OCI-LY3 (cell line): ENCODE data around the gene CISD1.

Experiments used
- EZH2phosphoT487 ChIP-seq: fragments of 200-600 bp; shearing (Covaris generic); IDR thresholded peaks from 2 replicates; pipeline ENCODE4 v1.6.1; 2018; ENCODE audit warnings: antibody characterized with exemption, mixed run types, low read depth
- TF ChIP-seq, protein P1 (sequence below): fragments of 200-600, 300-600 bp; sonication (generic); IDR thresholded peaks from 2 replicates; pipeline ENCODE4 v1.5.1; 2014; ENCODE audit warnings: antibody characterized with exemption, low read length, low read depth

GRCh38 chr10:58335306-58336005, 66.5 kb downstream of the CISD1 start:
- TF ChIP-seq, protein P1, sequence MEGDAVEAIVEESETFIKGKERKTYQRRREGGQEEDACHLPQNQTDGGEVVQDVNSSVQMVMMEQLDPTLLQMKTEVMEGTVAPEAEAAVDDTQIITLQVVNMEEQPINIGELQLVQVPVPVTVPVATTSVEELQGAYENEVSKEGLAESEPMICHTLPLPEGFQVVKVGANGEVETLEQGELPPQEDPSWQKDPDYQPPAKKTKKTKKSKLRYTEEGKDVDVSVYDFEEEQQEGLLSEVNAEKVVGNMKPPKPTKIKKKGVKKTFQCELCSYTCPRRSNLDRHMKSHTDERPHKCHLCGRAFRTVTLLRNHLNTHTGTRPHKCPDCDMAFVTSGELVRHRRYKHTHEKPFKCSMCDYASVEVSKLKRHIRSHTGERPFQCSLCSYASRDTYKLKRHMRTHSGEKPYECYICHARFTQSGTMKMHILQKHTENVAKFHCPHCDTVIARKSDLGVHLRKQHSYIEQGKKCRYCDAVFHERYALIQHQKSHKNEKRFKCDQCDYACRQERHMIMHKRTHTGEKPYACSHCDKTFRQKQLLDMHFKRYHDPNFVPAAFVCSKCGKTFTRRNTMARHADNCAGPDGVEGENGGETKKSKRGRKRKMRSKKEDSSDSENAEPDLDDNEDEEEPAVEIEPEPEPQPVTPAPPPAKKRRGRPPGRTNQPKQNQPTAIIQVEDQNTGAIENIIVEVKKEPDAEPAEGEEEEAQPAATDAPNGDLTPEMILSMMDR = no peak
- TF ChIP-seq EZH2phosphoT487 = no peak
